GM12878 (cell line): ENCODE data around the gene ANTXR1.

ENCODE experiments used
- CTCF ChIP-seq, 3 experiments: IDR thresholded peaks in 2 of 3; conservative IDR thresholded peaks in 1 of 3; 2 replicates each; pipeline ENCODE4 v1.5.1; 2011; ENCODE audit warnings: low read depth in 3 of 3, low read length in 3 of 3, mild to moderate bottlenecking in 3 of 3, control low read depth in 2 of 3, moderate library complexity in 2 of 3, inconsistent platforms in 1 of 3, mixed read lengths in 1 of 3; ENCODE audit not compliant: control insufficient read depth in 2 of 3, insufficient read depth in 1 of 3; ENCODE audit errors: extremely low read depth in 1 of 3
- POLR2A ChIP-seq: IDR thresholded peaks from 2 replicates; pipeline ENCODE4 v1.6.1; 2011; ENCODE audit warnings: low read depth, mild to moderate bottlenecking, low read length
- RAD21 ChIP-seq: IDR thresholded peaks from 2 replicates; pipeline ENCODE4 v1.6.1; 2011; ENCODE audit warnings: mild to moderate bottlenecking, low read depth, low read length, moderate library complexity; ENCODE audit not compliant: insufficient read depth
- RELB ChIP-seq: fragments of 450-650 bp; IDR thresholded peaks from 2 replicates; pipeline ENCODE4 v1.6.1; 2017; ENCODE audit warnings: low read depth, mild to moderate bottlenecking, moderate library complexity

GRCh38 chr2:69132960-69133590 is 120.1 kb downstream of the ANTXR1 start:
- TF ChIP-seq RAD21 (no peak), RELB (no peak), CTCF (IDR thresholded peaks at IDR 0.05 in 2 of 3, conservative IDR thresholded peaks at IDR 0.05 in 1 of 3; ENCODE audit: control insufficient read depth in 2 of 3, extremely low read depth in 1 of 3, insufficient read depth in 1 of 3, low read depth in 3 of 3, low read length in 3 of 3) (no peak), POLR2A (no peak)
